ENCODE data around the gene GRIA4.

Gene GRIA4

DNA sequence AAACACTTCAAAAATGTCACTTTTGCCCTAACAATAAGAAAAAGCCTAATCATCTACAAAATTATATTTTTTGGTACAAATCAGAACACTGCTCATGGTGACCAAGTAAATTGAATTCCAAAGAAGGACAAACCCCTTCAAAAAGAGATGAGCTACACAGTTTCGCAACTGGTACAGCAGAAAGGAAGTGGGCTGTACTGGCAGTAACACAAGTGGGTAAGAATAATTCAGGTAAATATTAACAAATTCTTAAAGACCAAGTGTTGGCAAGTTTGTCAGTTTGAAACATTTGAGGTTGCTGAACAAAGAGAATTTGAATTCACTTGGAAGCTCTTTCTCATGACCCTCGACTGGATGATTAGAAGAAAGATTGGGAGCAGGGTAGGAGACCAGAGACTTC, 376.7 kb downstream of the GRIA4 start:
- Histone ChIP-seq H3K4me3 (ENCODE audit: low read length, poor library complexity, severe bottlenecking) (no peak overlapping the region), H3K27me3 (ENCODE audit: insufficient read depth, low read length, poor library complexity, severe bottlenecking) (no peaks in the 10 kb centered on the region), H3K36me3 (ENCODE audit: insufficient read depth, low read length) (no peaks in the 10 kb centered on the region), H3F3A (ENCODE audit: low read depth) (no peaks in the 10 kb centered on the region), H3K9me3 (ENCODE audit: insufficient read depth, low read depth, low read length) (no peaks in the 10 kb centered on the region), H3K4me2 (ENCODE audit: low read depth, low read length, poor library complexity, severe bottlenecking) (no peak overlapping the region), H3K79me2 (ENCODE audit: insufficient read depth, low read length) (no peaks in the 10 kb centered on the region), H2AFZ (ENCODE audit: low read length) (no peak overlapping the region), H3K9me2 (replicated peaks; ENCODE audit: low read depth, low read length) (no peaks in the 10 kb centered on the region), H3K4me1 (ENCODE audit: insufficient read depth, low read length, poor library complexity, severe bottlenecking) (no peaks in the 10 kb centered on the region), H4K20me1 (ENCODE audit: insufficient read depth, low read length, poor library complexity, severe bottlenecking) (no peaks in the 10 kb centered on the region), H3K9ac (ENCODE audit: low read depth, low read length, poor library complexity, severe bottlenecking) (no peak overlapping the region)
- TF ChIP-seq, protein P1, sequence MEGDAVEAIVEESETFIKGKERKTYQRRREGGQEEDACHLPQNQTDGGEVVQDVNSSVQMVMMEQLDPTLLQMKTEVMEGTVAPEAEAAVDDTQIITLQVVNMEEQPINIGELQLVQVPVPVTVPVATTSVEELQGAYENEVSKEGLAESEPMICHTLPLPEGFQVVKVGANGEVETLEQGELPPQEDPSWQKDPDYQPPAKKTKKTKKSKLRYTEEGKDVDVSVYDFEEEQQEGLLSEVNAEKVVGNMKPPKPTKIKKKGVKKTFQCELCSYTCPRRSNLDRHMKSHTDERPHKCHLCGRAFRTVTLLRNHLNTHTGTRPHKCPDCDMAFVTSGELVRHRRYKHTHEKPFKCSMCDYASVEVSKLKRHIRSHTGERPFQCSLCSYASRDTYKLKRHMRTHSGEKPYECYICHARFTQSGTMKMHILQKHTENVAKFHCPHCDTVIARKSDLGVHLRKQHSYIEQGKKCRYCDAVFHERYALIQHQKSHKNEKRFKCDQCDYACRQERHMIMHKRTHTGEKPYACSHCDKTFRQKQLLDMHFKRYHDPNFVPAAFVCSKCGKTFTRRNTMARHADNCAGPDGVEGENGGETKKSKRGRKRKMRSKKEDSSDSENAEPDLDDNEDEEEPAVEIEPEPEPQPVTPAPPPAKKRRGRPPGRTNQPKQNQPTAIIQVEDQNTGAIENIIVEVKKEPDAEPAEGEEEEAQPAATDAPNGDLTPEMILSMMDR (conservative IDR thresholded peaks at IDR 0.05; ENCODE audit: low read length) = no peak
- TF ChIP-seq EZH2phosphoT487 (IDR thresholded peaks at IDR 0.05; ENCODE audit: borderline replicate concordance) = no peak

DNA sequence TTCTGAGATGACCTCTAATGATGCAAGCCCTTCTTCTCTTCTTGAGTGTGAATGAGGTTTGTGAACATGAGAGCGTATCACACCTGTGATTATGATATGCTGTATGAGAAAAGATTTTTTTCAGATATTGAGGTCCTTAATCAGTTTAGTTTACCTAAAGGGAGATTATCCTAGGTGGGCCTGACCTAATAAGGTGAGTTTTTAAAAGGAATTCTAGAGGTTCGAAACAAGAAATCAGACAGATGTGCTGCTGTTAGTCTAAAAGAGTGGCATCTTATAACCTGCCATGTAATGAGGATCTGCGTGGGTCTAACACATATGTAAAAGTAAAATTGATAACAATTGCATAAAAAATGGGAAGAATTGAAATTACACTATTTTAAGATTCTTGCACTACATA, 378.3 kb downstream of the GRIA4 start:
- Histone ChIP-seq H3K9ac (ENCODE audit: low read depth, low read length, poor library complexity, severe bottlenecking) (no peak overlapping the region), H4K20me1 (ENCODE audit: insufficient read depth, low read length, poor library complexity, severe bottlenecking) (no peaks in the 10 kb centered on the region), H3K36me3 (ENCODE audit: insufficient read depth, low read length) (no peaks in the 10 kb centered on the region), H3K4me2 (ENCODE audit: low read depth, low read length, poor library complexity, severe bottlenecking) (no peak overlapping the region), H3K9me2 (replicated peaks; ENCODE audit: low read depth, low read length) (no peaks in the 10 kb centered on the region), H3K79me2 (ENCODE audit: insufficient read depth, low read length) (no peaks in the 10 kb centered on the region), H3K9me3 (ENCODE audit: insufficient read depth, low read depth, low read length) (no peaks in the 10 kb centered on the region), H3K4me1 (ENCODE audit: insufficient read depth, low read length, poor library complexity, severe bottlenecking) (no peaks in the 10 kb centered on the region), H2AFZ (ENCODE audit: low read length) (no peak overlapping the region), H3K27me3 (ENCODE audit: insufficient read depth, low read length, poor library complexity, severe bottlenecking) (no peaks in the 10 kb centered on the region), H3F3A (ENCODE audit: low read depth) (no peaks in the 10 kb centered on the region), H3K4me3 (ENCODE audit: low read length, poor library complexity, severe bottlenecking) (no peak overlapping the region)
- TF ChIP-seq, protein P1 (conservative IDR thresholded peaks at IDR 0.05; ENCODE audit: low read length) = no peak
- TF ChIP-seq EZH2phosphoT487 (IDR thresholded peaks at IDR 0.05; ENCODE audit: borderline replicate concordance) = no peak

DNA sequence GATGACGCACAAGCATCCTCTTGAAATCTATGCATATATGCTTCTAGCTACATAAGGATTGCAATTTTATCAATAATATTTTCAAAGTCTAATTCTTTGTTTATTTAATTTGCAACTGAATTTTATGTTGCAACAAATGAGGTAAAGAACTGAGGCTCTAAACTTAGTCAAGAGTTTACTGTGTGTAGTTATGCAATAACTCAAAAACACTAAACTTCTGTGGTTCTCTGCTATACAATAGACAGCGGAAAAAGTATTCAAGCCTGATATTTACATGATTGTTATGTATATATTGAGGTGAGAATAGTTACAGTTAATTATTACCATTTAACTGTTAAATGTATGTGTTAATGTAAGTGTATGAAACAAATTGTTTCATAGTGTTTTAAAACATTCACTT, 379.3 kb downstream of the GRIA4 start:
- Histone ChIP-seq H3K27me3 (ENCODE audit: insufficient read depth, low read length, poor library complexity, severe bottlenecking) (no peaks in the 10 kb centered on the region), H3K9ac (ENCODE audit: low read depth, low read length, poor library complexity, severe bottlenecking) (no peak overlapping the region), H3K4me3 (ENCODE audit: low read length, poor library complexity, severe bottlenecking) (no peak overlapping the region), H4K20me1 (ENCODE audit: insufficient read depth, low read length, poor library complexity, severe bottlenecking) (no peaks in the 10 kb centered on the region), H3K79me2 (ENCODE audit: insufficient read depth, low read length) (no peaks in the 10 kb centered on the region), H2AFZ (ENCODE audit: low read length) (no peak overlapping the region), H3K36me3 (ENCODE audit: insufficient read depth, low read length) (0 out of 2 replicates have a peak, but pooled peaks cover 3% of the 10 kb centered on the region), H3K4me2 (ENCODE audit: low read depth, low read length, poor library complexity, severe bottlenecking) (no peak overlapping the region), H3K9me3 (ENCODE audit: insufficient read depth, low read depth, low read length) (no peaks in the 10 kb centered on the region), H3K9me2 (replicated peaks; ENCODE audit: low read depth, low read length) (no peaks in the 10 kb centered on the region), H3F3A (ENCODE audit: low read depth) (no peaks in the 10 kb centered on the region), H3K4me1 (ENCODE audit: insufficient read depth, low read length, poor library complexity, severe bottlenecking) (no peaks in the 10 kb centered on the region)
- TF ChIP-seq, protein P1 (conservative IDR thresholded peaks at IDR 0.05; ENCODE audit: low read length) = no peak
- TF ChIP-seq EZH2phosphoT487 (IDR thresholded peaks at IDR 0.05; ENCODE audit: borderline replicate concordance) = no peak

Data from Loucy (cell line).